Renal pelvis (tissue), 4 donors: ENCODE data around the gene MACIR. TPM values are rescaled to one million over a fixed set of nuclear protein-coding genes. Genes with fewer than 3 reads are reported as not detected.

ENCODE experiments used
- DNase-seq: peaks from one replicate; pipeline ENCODE4 v3.0.0-alpha.2; 2013
- polyA plus RNA-seq, 3 donors: library from polyadenylated mRNA; unstranded; fragments of 120-200 nt; gene quantifications; one replicate each; pipeline ENCODE4 v1.2.1, GENCODE V29; 2013; ENCODE audit not compliant: insufficient read length in 3 of 3

MACIR gene
- polyA plus RNA-seq, 3 donors = 19.9 to 22.5 (median 21.1) TPM

DNA sequence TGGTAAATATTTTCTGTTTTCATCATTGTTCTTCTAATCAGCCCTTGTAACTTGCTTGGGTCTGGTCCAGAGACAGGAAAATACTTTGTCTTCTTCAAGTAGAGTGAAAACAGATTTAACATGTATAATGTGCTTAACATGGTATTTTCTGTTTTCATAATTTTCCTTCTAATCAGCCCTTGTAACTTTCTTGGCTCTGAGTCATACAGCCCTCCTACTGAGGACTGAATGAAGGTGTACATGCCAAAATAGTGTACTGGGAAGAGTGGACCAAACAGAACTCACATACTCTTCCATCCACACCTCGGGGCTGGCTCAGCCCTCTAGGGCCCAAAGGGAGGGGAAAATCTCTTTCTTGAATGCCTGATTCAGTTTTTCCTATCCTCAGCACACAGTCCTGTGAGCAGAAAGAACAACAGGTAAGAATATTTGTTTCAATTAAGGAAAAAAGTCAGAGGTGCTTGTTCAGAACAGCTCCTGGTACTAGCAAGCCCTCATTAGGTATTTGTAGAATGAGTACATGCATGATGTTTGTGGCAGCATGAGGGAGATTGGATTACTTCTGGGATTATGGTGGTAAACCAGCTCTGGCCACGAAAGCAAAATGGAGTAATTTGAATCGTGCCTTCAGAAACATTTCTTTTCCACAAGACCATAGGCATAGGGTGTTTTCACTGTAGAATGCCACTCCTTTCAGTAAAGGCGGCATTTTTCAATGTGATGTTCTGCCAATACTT lies 24.2 kb upstream of the MACIR start:
- DNase-seq = no peak

DNA sequence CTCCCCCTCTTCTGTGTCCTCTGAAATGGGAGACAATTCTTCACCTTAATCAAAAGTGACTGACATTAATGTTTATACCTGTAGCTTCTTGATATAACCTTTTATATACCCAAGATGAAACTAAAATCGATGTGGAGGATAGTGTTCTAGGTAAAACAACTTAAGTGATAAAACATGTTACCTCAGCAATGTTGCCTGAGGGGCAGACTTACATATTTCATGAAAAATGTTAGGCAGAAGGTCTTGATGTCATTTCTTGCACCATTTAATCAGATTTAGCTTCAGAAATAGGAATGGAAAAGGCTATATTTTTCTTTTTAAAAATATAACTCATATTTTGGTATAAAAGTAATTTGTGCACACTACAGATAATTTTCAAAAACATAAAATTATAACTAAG lies 22.7 kb upstream of the MACIR start:
- DNase-seq = no peak

DNA sequence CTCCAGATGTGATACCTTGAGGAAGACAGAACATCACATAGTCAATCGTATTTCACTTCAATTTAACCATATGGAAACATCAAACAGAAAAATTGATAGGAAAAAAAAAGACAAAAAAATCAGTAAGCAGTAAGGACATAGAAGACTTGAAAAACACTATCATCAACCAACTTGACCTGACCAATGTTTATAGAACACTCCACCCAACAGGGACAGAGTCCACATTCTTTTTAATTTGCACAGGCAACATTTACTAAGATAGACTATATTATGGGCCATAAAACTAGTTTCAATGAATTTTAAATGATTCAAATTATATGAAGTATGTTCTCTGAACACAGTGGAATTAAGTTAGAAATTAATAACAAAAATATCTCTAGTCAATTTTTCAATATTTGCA lies 20.8 kb upstream of the MACIR start:
- no peak for DNase-seq

DNA sequence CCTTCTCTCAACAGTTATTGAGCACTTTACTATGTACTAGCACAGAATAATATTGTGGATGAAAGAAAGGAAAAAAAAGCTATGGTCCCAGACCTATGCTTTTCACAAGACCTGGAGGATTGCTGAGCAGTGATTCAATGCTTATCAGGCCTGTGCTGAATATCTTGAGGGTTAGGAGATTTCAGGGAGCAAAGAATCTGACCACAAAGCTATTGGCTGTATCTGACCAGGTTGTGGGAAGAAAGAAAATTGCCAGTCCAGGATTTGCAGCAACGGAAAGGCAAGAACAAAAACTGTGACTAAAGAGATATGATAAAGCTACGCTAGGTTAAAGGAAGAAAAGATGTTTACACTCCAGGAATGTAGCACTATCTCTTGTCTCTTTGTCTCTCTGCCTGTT lies 14.9 kb upstream of the MACIR start:
- DNase-seq = no peak

DNA sequence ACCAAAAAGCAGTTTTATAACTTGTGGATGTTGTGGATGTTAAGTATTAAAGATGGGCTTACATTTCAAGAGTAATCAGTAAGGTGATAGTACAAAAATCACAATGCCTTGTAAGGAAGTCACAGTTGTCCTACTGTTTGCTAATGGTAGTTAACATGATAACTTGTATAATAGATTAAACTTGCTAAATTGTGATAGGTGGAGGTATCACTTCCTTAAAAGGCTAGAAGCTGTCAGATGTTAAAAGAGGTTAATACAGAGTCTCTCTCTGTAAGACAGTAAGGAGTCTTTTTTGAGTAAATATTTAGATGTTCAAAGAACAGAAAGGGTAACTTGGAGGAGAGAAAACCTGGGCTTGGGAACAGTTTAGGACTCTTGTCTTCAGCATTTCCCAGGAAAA lies 14.2 kb upstream of the MACIR start:
- no peak for DNase-seq

DNA sequence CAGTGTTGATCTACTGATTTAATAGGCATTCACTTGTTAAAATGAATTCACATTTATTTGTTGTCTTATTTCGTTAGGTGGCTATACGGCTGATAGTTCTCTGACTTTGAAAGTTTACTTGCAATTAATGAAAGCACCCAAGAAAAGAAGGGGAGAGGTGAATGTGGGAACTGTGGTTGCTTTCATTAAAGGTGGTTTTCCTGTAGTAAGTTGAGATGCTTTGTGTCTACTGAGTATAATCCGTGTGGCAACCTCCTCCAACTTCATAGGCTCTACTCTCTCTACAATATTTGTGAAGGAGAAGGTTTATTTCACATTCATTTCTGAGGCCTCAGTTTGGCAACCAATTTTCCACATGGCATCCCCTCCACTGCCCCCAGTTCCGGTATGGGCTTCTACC lies 12.8 kb upstream of the MACIR start:
- DNase-seq = no peak

DNA sequence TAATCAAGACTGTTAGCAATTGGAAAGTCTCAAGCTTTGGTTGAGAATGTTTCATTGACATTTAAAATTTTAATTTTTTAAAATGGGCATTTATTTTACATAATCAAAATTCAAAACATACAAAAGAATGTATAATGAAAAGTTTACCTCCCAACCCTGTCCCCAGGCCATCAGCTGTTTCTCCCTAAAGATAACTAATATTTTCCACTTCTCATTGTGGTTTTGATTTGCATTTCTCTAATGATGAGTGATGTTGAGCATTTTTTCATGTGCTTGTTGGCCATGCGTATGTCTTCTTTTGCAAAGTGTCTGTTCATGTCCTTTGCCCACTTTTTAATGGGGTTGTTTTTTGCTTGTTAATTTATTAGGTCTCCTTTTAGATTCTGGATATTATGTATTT lies 11.4 kb upstream of the MACIR start:
- DNase-seq = no peak

DNA sequence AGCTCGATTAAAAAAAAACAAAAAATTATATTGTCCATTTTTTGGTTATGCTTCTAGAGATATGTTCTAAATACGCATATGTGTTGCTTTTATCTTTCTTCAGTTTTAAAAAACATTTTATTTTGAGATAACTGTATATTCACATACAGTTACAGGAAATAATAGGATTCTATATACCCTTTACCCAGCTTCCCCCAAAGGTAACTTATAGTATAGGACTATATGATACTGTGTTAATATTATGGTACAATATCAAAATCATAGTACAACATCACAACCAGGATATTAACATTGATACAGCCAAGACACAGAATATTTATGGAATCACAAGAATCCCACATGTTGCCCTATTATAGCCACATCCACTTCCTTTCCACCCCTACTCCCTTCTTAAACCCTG lies 9.5 kb upstream of the MACIR start:
- no peak for DNase-seq

DNA sequence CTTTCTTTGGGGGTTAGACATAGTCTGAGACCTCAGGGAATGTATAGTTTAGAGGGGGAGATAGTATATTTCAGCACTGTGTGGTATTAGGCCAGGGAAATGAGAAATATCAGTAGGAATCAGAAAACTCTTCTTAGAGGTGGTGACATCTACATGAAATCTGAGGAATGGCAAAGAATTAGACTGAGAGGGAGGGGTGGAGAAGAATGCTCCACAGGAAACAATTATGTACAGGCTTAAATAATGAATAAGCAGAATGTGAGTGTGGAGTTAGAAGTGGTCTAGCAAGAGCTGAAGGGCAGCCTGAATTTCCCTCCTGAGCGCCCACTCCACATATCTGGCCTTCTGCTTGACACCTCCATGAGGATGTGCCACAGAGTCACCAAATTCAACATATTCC lies 3.6 kb upstream of the MACIR start:
- no peak for DNase-seq

DNA sequence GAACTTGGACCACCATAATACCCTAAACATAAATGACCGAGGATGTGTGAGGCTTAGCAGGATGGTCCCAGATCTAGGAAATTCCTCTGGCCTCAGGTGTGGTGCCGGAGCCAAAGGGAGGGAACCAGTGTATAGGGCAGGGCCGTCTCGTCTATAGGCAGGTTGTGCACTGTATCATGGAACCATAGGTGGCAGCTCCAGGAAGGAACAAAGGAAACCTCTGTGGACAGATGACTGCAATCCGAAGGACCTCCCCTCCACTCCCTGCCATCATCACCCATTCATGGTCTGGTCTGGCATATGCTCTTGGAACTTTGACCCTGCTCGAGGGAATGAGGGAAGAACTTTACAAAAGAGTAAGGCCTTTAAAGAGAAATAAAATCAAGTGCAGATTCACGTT lies 2.9 kb upstream of the MACIR start:
- no peak for DNase-seq

DNA sequence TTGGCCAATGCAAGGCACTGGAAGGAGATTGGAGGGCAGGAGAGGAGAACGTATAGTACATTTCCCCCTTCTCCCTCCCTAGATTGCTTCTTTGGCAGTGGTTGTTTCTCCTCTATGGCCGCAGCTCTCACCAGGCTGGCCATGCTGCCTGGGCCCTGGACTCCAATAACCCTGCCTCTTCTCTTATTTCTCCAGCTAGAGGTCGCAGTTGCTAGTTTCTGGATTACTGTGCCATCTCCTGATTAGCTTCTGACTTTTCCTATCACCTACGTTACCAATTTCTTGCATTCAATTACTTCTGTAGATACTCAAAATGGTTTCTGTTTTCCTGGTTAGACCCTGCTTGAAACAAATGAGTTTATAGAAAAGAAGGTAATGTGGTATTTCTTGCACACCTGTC lies 2.4 kb upstream of the MACIR start:
- DNase-seq = no peak

DNA sequence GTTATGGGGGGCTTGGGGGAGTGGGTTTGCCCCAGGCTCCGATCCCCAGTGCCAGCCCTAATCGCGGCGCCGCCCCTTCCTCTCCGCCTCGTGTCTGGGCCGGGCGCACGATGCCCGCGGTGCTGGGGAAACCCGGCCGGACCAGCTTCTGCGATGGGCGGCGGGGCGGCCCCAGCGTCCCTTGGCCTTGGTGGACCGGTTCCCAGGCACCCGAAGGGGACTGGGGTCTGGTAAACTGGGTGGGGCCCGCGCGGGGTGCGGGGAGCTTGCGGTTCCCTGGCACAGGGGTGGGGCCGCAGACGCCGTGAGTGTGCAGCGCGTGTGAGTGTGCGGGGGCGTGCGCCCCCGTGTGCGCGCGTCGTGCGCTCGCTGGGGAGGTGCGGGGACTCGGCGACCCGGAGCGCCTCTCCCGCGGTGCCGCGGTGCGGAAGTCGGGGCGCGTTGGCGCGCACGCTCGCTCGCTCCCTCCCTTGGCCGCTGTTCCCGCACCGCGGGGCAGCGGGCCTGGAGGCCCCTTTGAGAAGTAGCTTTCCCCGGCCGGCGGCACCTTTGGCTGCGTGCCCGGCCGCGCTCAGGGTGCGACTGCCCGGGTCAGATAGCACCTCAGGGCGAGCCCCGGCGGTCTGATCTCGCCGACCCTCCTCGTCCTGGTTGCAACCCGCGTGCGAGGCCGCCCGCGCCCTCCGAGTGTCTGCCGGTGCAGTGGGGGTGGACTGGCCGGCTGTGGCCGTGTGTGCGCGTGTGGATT lies 568 bp downstream of the MACIR start:
- DNase-seq = peak; percentile 65

DNA sequence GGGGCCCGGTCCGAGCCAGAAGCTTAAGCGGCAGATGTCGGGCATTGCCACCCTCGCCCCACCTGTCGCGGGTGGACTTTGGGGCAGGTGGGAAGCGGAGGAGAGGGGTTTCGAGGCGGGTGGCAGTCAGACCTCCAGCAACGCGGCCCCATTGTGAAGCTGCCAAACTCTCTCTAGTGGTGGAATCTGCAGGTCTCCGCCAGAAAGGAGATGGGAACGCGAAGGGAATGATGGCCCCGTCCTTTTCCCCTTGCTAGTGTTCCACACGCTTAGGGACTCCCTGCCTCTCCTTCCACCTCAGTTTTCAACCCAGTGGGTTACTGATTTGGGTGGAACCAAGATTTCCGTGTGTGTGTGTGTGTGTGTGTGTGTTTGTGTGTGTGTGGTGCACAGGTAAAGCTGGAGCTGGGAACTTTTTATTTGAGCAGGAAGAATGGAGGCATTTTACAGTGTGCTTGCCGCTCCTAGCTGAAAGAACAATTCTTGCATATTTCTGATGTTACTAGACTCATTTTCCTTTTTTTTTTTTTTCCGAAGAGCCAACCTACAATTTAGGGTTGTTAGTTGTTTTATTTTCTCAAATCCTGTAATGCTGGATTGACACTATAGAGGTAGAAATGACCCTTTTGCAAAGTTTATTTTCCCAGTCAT lies 1.3 kb downstream of the MACIR start:
- peak; percentile 30 for DNase-seq

DNA sequence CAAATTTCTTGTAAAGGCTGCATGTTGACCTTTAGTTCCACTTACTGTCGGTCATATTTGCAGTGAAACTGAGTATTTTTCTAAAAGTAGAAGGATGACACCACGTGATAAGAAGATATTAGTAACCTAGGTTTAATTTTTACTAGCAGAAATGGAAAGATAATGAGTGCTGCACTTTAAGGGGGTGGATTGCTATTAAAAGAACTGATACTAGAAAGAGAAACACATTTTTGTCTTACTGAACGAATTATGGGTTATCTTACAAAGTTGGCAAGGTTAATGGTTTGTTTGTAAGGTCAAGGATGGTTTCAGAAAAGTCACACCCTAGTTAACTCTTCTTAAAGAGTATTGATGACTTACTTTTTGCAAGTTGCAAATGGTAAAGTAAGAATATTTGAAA lies 2.4 kb downstream of the MACIR start:
- DNase-seq = no peak

DNA sequence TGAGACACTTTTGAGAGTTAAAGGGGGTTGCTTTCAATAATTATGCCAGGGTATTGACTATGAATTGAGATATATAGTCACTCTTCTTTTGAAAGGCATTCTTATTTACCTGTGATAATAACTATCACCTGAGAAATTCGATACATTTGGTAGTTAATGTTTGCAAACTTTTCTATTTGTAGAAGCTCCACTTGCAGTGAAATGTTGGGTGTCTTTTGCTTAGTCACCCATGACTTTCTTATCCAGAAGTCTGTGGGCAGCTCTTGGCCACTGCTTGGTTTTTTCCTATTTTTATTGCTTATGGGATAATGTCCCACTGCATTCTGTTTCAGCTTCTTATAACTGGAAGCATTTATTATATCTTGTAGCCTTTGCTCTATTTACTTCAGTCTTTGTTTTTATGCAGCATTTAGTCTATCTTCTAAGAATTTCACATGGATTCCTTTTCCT lies 3.9 kb downstream of the MACIR start:
- DNase-seq = no peak

DNA sequence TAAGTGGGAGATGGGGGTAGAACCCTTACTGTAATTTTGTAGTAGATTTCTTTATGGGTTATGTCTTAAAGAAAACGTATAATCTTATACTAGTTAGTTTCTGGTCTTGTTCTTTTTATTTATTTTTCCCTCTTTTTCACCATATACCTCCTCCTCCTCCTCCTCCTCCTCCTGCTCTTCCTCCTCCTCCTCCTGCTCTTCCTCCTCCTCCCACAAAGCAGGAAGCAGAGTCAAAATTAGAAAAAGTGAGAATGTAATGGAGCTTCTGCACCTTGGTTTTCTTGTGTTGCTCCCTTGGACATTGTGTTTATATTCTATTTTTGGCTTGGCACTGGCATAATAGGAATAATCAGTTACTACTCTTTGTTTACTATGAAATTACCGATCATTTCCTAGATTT lies 4.5 kb downstream of the MACIR start:
- DNase-seq = no peak

DNA sequence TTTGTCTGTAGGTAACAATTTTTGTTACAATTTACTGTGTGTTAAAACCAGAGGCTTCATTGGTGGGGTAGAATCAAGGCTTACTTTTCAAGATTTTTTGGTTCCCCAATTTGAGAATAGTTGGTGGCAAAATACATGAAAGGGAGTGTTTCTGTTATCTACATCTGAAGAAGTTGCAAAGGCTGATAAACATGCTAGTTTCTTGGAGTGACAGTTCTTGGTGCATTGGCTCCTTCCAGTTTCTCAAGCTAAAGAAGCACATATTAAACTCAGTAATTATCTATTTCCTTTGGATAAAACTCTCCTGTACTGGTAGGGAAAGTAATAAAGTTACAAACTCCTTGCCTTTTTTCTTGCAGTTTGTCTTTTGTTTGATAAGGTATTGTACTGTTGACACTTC lies 5.9 kb downstream of the MACIR start:
- no peak for DNase-seq

DNA sequence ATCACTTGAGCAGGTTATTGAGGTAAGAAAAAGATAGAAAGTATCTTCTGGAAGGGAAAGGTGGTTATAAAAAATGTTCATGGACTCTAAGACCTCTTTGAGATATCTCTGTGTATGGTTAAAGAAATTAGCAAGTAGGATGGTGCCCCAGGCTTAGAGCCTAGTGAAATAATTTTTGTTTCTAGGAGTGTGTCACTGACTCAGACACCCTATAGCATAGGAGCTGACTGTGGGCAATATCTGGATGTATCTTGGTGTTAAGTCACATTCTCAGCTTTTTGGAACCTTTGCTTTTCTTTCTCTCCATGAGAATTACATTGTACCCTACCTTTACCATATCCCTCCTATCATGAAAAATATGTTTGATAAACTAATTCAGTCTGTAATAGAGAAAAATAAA lies 12.0 kb downstream of the MACIR start:
- no peak for DNase-seq

DNA sequence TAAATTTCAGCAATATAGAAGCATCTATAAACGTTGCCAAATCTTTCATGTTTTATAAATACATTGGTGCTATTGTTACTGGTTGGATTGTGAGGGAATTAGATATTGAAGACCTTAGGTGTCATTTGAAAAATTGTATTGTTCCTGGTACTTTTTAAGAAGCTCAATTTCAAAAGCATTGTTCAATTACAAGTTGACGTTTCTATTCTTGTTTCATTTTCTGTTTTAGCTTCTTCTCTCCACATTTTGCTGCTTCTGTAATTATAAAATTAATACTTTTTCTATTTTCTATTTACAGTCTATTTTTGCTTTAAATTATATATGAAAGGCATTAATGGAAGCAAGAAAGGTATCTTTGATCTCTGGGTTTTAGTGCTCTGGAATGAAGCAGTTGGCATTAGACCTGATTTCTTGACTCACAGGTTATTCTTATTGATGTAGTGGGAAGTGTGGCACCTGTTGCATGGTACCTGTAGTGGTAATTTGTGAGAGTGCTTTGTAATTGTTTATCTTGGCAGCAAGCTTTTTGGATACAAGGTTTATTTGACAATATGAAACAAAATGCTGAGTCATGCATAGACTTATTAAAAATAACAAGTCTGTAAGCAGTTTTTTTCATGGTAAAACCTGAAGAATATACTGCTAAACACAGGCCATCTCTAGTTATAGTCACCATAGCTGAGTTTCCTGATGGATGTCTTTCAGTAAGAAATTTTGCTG lies 13.2 kb downstream of the MACIR start:
- DNase-seq = no peak

DNA sequence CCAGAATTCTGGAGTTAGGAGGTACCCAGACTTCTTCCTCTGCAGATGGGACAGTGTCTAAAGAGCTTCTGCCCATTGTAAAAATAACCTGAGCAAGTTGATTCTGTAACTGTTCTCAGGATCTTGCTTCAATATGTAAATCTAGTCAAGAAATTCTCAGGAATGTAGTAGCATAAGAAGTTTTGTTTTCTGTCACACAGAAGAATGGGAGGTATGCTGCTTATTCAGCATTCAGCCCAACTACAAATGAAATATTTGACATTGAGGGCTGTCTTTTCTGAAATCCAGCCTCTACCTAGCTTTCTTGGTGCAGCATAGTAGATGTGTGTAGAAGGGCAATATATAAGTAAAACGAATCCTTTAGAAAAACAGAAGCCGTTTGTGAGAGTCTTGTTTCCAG lies 13.8 kb downstream of the MACIR start:
- no peak for DNase-seq

DNA sequence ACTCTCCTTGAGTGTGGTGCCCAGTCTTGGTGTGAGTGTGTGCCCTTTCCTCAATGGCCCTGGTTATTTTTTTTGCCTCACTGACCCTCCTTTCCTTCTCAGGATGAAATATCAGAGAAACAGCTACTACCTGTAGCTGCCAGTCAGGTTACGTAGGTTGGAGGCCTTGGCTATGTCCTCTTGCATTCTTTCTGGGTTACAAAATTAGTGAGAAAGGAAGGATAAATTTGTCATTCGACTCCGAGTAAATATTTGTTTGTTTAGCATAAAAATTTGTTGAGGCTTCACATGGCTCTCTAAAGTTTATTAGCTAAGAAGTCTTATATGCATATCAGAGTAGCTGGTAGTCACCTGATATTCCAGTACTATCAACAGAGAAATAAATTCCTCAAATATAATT lies 15.4 kb downstream of the MACIR start:
- DNase-seq = no peak

DNA sequence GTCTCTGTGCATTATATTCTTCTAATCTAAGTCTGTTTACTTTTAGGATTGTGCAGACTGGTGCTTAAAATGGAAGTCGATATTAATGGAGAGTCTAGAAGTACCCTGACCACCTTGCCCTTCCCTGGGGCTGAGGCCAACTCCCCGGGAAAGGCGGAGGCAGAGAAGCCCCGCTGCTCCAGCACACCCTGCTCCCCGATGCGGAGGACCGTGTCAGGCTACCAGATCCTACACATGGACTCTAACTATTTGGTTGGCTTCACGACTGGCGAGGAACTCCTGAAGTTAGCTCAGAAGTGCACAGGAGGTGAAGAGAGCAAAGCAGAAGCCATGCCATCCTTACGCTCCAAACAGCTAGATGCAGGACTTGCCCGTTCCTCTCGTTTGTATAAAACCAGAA lies 17.3 kb downstream of the MACIR start:
- no peak for DNase-seq

DNA sequence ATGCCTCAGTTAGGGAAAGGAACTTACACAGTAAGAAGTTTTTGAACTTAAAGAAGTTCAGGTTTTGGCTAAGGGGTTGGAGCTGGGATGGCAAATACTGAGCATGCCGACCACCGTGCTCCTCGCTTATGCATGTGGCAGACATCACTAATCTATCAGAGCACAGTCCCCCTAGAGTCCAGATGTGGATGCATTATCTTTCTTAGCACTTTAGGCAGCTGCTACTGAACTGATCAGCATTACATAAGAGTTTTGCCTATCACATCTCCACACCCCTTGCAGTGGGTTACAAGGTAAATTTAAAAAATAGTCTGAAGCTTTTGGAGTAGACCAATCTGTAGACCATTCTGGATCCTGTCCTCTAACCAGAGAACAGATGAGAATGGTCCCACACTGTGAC lies 22.4 kb downstream of the MACIR start:
- no peak for DNase-seq
